ENCODE data around the gene SPOCK1.

- TF ChIP-seq, protein P1, sequence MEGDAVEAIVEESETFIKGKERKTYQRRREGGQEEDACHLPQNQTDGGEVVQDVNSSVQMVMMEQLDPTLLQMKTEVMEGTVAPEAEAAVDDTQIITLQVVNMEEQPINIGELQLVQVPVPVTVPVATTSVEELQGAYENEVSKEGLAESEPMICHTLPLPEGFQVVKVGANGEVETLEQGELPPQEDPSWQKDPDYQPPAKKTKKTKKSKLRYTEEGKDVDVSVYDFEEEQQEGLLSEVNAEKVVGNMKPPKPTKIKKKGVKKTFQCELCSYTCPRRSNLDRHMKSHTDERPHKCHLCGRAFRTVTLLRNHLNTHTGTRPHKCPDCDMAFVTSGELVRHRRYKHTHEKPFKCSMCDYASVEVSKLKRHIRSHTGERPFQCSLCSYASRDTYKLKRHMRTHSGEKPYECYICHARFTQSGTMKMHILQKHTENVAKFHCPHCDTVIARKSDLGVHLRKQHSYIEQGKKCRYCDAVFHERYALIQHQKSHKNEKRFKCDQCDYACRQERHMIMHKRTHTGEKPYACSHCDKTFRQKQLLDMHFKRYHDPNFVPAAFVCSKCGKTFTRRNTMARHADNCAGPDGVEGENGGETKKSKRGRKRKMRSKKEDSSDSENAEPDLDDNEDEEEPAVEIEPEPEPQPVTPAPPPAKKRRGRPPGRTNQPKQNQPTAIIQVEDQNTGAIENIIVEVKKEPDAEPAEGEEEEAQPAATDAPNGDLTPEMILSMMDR (IDR thresholded peaks at IDR 0.05; ENCODE audit: poor library complexity) = no peak
- TF ChIP-seq EZH2 (IDR thresholded peaks at IDR 0.05; ENCODE audit: borderline replicate concordance) = no peak
These were observed 58.3 kb downstream of the SPOCK1 start for GRCh38 chr5:137440795-137441194.

Measured in hepatocyte (in vitro differentiated cells).